Spleen (tissue), 11 donors: ENCODE results near the gene DOK7. TPM values are rescaled to one million over a fixed set of nuclear protein-coding genes. Genes with fewer than 3 reads are reported as not detected.

Experiments used
- DNase-seq: peaks from one replicate; pipeline ENCODE4 v3.0.0-alpha.2; 2020
- H3K27ac ChIP-seq, 8 donors: fragments of 200-600 bp; sonication (generic) in 7 of 8; 1 replicate in 4 of 8; 2 replicates in 4 of 8; pipeline versions ENCODE4 v1.5.0 to v1.8.0; 2016 to 2021; ENCODE audit warnings: inconsistent platforms in 4 of 8, mild to moderate bottlenecking in 4 of 8, moderate library complexity in 1 of 8
- H3K27me3 ChIP-seq, 7 donors: fragments of 200-600 bp; sonication (generic) in 6 of 7; replicated peaks in 1 of 7; 1 replicate in 4 of 7; 2 replicates in 3 of 7; pipeline versions ENCODE4 v1.5.0 to v1.8.0; 2016 to 2021; ENCODE audit warnings: inconsistent platforms in 3 of 7, mild to moderate bottlenecking in 1 of 7
- H3K36me3 ChIP-seq, 6 donors: fragments of 200-600 bp; sonication (generic) in 5 of 6; 1 replicate in 4 of 6; 2 replicates in 2 of 6; pipeline versions ENCODE4 v1.5.0 to v1.8.0; 2016 to 2021; ENCODE audit warnings: inconsistent platforms in 2 of 6
- H3K4me1 ChIP-seq, 6 donors: fragments of 200-600 bp; sonication (generic) in 5 of 6; 1 replicate in 3 of 6; 2 replicates in 3 of 6; pipeline versions ENCODE4 v1.5.0 to v1.8.0; 2016 to 2021; ENCODE audit warnings: inconsistent platforms in 3 of 6
- H3K4me3 ChIP-seq, 8 donors: fragments of 200-600 bp; sonication (generic) in 7 of 8; 1 replicate in 4 of 8; 2 replicates in 4 of 8; pipeline versions ENCODE4 v1.5.0 to v1.8.0; 2016 to 2021; ENCODE audit warnings: inconsistent platforms in 4 of 8, mild to moderate bottlenecking in 4 of 8, moderate library complexity in 2 of 8
- H3K9me3 ChIP-seq, 8 donors: fragments of 200-600 bp; sonication (generic) in 7 of 8; 1 replicate in 4 of 8; 2 replicates in 4 of 8; pipeline versions ENCODE4 v1.5.0 to v1.8.0; 2016 to 2021; ENCODE audit warnings: inconsistent platforms in 4 of 8
- CTCF ChIP-seq, 11 experiments: fragments of 200-600 bp in 7 of 11; fragments of 450-650 bp in 4 of 11; sonication (generic) in 4 of 11; IDR thresholded peaks in 8 of 11; conservative IDR thresholded peaks in 3 of 11; 1 replicate in 7 of 11; 2 replicates in 4 of 11; pipeline versions ENCODE4 v1.4.0 to v1.8.0; 2016 to 2021; ENCODE audit warnings: antibody characterized with exemption in 11 of 11, inconsistent platforms in 4 of 11, mild to moderate bottlenecking in 1 of 11
- POLR2A ChIP-seq, 3 donors: fragments of 450-650 bp; IDR thresholded peaks; one replicate each; pipeline ENCODE4 v1.5.1; 2017; ENCODE audit warnings: antibody characterized with exemption in 3 of 3, mild to moderate bottlenecking in 1 of 3
- POLR2AphosphoS5 ChIP-seq, 3 donors: sonication (generic); formaldehyde crosslinking; IDR thresholded peaks; one replicate each; pipeline ENCODE4 v1.5.1; 2017; ENCODE audit warnings: antibody characterized with exemption in 3 of 3
- WGBS, 5 donors: extraction: QIAGEN DNeasy Blood & Tissue Kit in 3 of 5; methylation state at CpG; one replicate each; pipeline versions ENCODE4 v1.1.5 to v1.1.7; 2013 to 2018; 5-methylcytosine and 5-hydroxymethylcytosine counted together
- intact Hi-C: fragments of 100-400 bp; cut with DNase I; formaldehyde crosslinking; loops from one replicate; pipeline ENCODE4 v1.15.0; 2023; ENCODE audit warnings: low total_unique reads
- polyA plus RNA-seq, 3 donors: library from polyadenylated mRNA; stranded (reverse); fragments of 200-250 nt; gene quantifications; one replicate each; pipeline ENCODE4 v1.2.1, GENCODE V29; 2013
- total RNA-seq, 7 donors: library from RNA; depleted of rRNA in 3 of 7; stranded (reverse); fragments of >200 nt in 3 of 7; fragmentation: NEBNext Ultra II Directional in 4 of 7; extraction: Animal tissue kit (Norgen Biotek cat#: 25700) in 4 of 7; gene quantifications; one replicate each; pipeline versions ENCODE4 v1.1.0 to v1.2.1, GENCODE V29; 2016 to 2021
- donor health status: healthy with polysubstance abuse.
- donor health status: DM: no; HTN: no; CAD: no; lungs with moderate emphysema.
- donor health status: DM: no; HTN: no; CAD: no.
- donor health status: Bipolar disorder and iron deficiency.
- donor health status: healthy.
- donor health status: DM: no; HTN: no; CAD: no.
- donor health status: DM: yes; HTN: yes; CAD: no.

DOK7 gene
- total and polyA plus RNA-seq, 10 donors = 0.69 to 13.5 (median 1.7) TPM

- Histone ChIP-seq H3K4me1 (peaks cover 0 to 2% (median 0%) of the 10 kb centered on the region in 6 donors), H3K9me3 (no peaks in the 10 kb centered on the region), H3K4me3 (no peak overlapping the region), H3K27ac (no peak overlapping the region), H3K36me3 (no peaks in the 10 kb centered on the region), H3K27me3 (peaks cover 0 to 67% (median 22%) of the 10 kb centered on the region in 7 donors)
- 83 to 99% (median 93%) methylated on average over 11 of the region's 11 CpGs for WGBS, 5 donors
- intact Hi-C loops = no loop called here
- DNase-seq = no peak
- TF ChIP-seq CTCF (IDR thresholded peaks at IDR 0.05 in 8 of 11, conservative IDR thresholded peaks at IDR 0.05 in 3 of 11) (no peak), POLR2A (IDR thresholded peaks at IDR 0.05) (no peak), POLR2AphosphoS5 (IDR thresholded peaks at IDR 0.05) (no peak)
Measured at GRCh38 chr4:3468804-3469203, 5.7 kb downstream of the DOK7 start.

GRCh38 chr4:3469386-3470243 lies 6.5 kb downstream of the DOK7 start:
- Histone ChIP-seq H3K9me3 (no peaks in the 10 kb centered on the region), H3K4me1 (no peaks in the 10 kb centered on the region), H3K4me3 (no peak overlapping the region), H3K27me3 (peaks cover 0 to 67% (median 17%) of the 10 kb centered on the region in 7 donors), H3K36me3 (no peaks in the 10 kb centered on the region), H3K27ac (no peak overlapping the region)
- TF ChIP-seq POLR2AphosphoS5 (IDR thresholded peaks at IDR 0.05) (no peak), CTCF (IDR thresholded peaks at IDR 0.05 in 8 of 11, conservative IDR thresholded peaks at IDR 0.05 in 3 of 11) (no peak), POLR2A (IDR thresholded peaks at IDR 0.05) (no peak)
- peak; percentile 50 for DNase-seq
- 79 to 85% (median 82%) methylated on average over 28 to 31 of the region's 31 CpGs for WGBS, 5 donors
- intact Hi-C loops = no loop called here

GRCh38 chr4:3470244-3471097 lies 7.4 kb downstream of the DOK7 start:
- Histone ChIP-seq H3K4me1 (no peaks in the 10 kb centered on the region), H3K27me3 (peaks cover 0 to 67% (median 19%) of the 10 kb centered on the region in 7 donors), H3K9me3 (no peaks in the 10 kb centered on the region), H3K4me3 (no peak overlapping the region), H3K27ac (no peak overlapping the region), H3K36me3 (no peaks in the 10 kb centered on the region)
- 82 to 89% (median 83%) methylated on average over 25 of the region's 25 CpGs for WGBS, 5 donors
- no peak for TF ChIP-seq CTCF (IDR thresholded peaks at IDR 0.05 in 8 of 11, conservative IDR thresholded peaks at IDR 0.05 in 3 of 11)
- no peak for TF ChIP-seq POLR2AphosphoS5 (IDR thresholded peaks at IDR 0.05)
- no peak for TF ChIP-seq POLR2A (IDR thresholded peaks at IDR 0.05)
- DNase-seq = peak; percentile 53
- intact Hi-C loops = no loop called here
